DOHH2 (cell line): ENCODE measurements around the gene ARID1B.

Source experiments
- H3F3A ChIP-seq: fragments of 200-600 bp; sonication (generic), shearing (Covaris generic); 2 replicates; pipeline ENCODE4 v1.6.0; 2016; ENCODE audit warnings: antibody characterized with exemption, mild to moderate bottlenecking; ENCODE audit not compliant: control insufficient read depth, insufficient read depth
- H3K27ac ChIP-seq: fragments of 200-600 bp; sonication (generic); 2 replicates; pipeline ENCODE4 v1.5.1; 2014; ENCODE audit warnings: low read depth, mild to moderate bottlenecking, low read length, moderate library complexity
- H3K27me3 ChIP-seq: fragments of 200-600 bp; sonication (generic); 2 replicates; pipeline ENCODE4 v1.6.1; 2014; ENCODE audit warnings: mild to moderate bottlenecking, low read length, mixed read lengths; ENCODE audit not compliant: control insufficient read depth
- H3K36me3 ChIP-seq: fragments of 200-600 bp; sonication (generic); 2 replicates; pipeline ENCODE4 v1.6.1; 2014; ENCODE audit warnings: mild to moderate bottlenecking, low read length, moderate library complexity, mixed read lengths; ENCODE audit not compliant: control insufficient read depth
- H3K4me1 ChIP-seq: fragments of 200-600 bp; sonication (generic); 2 replicates; pipeline ENCODE4 v1.6.1; 2014; ENCODE audit warnings: mild to moderate bottlenecking, low read length, mixed read lengths; ENCODE audit not compliant: control insufficient read depth
- H3K4me2 ChIP-seq: fragments of 200-600 bp; sonication (generic); 2 replicates; pipeline ENCODE4 v1.6.0; 2014; ENCODE audit warnings: mild to moderate bottlenecking, low read length, moderate library complexity
- H3K4me3 ChIP-seq: fragments of 200-600 bp; sonication (generic); 2 replicates; pipeline ENCODE4 v1.5.1; 2014; ENCODE audit warnings: mild to moderate bottlenecking, low read length, mixed read lengths
- H3K79me2 ChIP-seq: fragments of 200-600 bp; sonication (generic); 2 replicates; pipeline ENCODE4 v1.6.1; 2014; ENCODE audit warnings: mild to moderate bottlenecking, low read length, mixed read lengths; ENCODE audit not compliant: control insufficient read depth
- H3K9me2 ChIP-seq: fragments of 200-600 bp; sonication (generic); replicated peaks from 2 replicates; pipeline ENCODE4 v1.6.1; 2014; ENCODE audit warnings: mild to moderate bottlenecking, low read length, mixed read lengths; ENCODE audit not compliant: control insufficient read depth
- H3K9me3 ChIP-seq: fragments of 200-600 bp; sonication (generic); 2 replicates; pipeline ENCODE4 v1.6.1; 2014; ENCODE audit warnings: antibody characterized with exemption, low read length, mixed read lengths; ENCODE audit not compliant: control insufficient read depth, insufficient read depth
- H4K20me1 ChIP-seq: fragments of 200-600 bp; sonication (generic); 2 replicates; pipeline ENCODE4 v1.6.0; 2014; ENCODE audit warnings: low read depth, mild to moderate bottlenecking, antibody characterized with exemption, low read length, moderate library complexity; ENCODE audit not compliant: control insufficient read depth, insufficient read depth
- CTCF ChIP-seq: fragments of 200-600 bp; sonication (generic); IDR thresholded peaks from one replicate; pipeline ENCODE4 v1.5.1; 2014; ENCODE audit warnings: antibody characterized with exemption, mild to moderate bottlenecking, low read depth, low read length; ENCODE audit not compliant: poor library complexity, severe bottlenecking
- EZH2phosphoT487 ChIP-seq: fragments of 200-600 bp; sonication (generic); IDR thresholded peaks from 2 replicates; pipeline ENCODE4 v1.6.1; 2017; ENCODE audit warnings: borderline replicate concordance, mild to moderate bottlenecking, antibody characterized with exemption, low read length, moderate library complexity, mixed read lengths

ARID1B gene

GRCh38 chr6:156731396-156731795, 45.8 kb upstream of the ARID1B start:
- H3K4me3 ChIP-seq = no peak overlapping the region
- no peak overlapping the region for H3K4me2 ChIP-seq
- no peak for TF ChIP-seq EZH2phosphoT487
- TF ChIP-seq CTCF = no peak
- no peaks in the 10 kb centered on the region for H4K20me1 ChIP-seq
- H3K36me3 ChIP-seq = no peaks in the 10 kb centered on the region
- H3K27ac ChIP-seq = no peak overlapping the region
- H3K27me3 ChIP-seq = no peaks in the 10 kb centered on the region
- H3K9me3 ChIP-seq = no peaks in the 10 kb centered on the region
- H3K4me1 ChIP-seq = peaks cover 61% of the 10 kb centered on the region
- no peaks in the 10 kb centered on the region for H3K79me2 ChIP-seq
- no peaks in the 10 kb centered on the region for H3K9me2 ChIP-seq
- H3F3A ChIP-seq = peaks cover 12% of the 10 kb centered on the region

GRCh38 chr6:156735751-156736150, 41.4 kb upstream of the ARID1B start:
- TF ChIP-seq CTCF = no peak
- no peak for TF ChIP-seq EZH2phosphoT487
- H3K27ac ChIP-seq = no peak overlapping the region
- peaks cover 35% of the 10 kb centered on the region for H3K4me1 ChIP-seq
- no peak overlapping the region for H3K4me2 ChIP-seq
- H3F3A ChIP-seq = peaks cover 16% of the 10 kb centered on the region
- H3K9me3 ChIP-seq = peaks cover 8% of the 10 kb centered on the region
- no peak overlapping the region for H3K4me3 ChIP-seq
- no peaks in the 10 kb centered on the region; the same call in 1 of the 2 replicates for H3K36me3 ChIP-seq
- H3K79me2 ChIP-seq = no peaks in the 10 kb centered on the region
- no peaks in the 10 kb centered on the region for H4K20me1 ChIP-seq
- H3K27me3 ChIP-seq = no peaks in the 10 kb centered on the region
- no peaks in the 10 kb centered on the region for H3K9me2 ChIP-seq

- no peak overlapping the region for H3K27ac ChIP-seq
- H3K27me3 ChIP-seq = no peaks in the 10 kb centered on the region
- H3K9me3 ChIP-seq = peaks cover 14% of the 10 kb centered on the region
- no peaks in the 10 kb centered on the region for H4K20me1 ChIP-seq
- peaks cover 4% of the 10 kb centered on the region for H3K36me3 ChIP-seq
- no peaks in the 10 kb centered on the region for H3K79me2 ChIP-seq
- no peaks in the 10 kb centered on the region for H3K9me2 ChIP-seq
- H3K4me1 ChIP-seq = peaks cover 14% of the 10 kb centered on the region
- H3F3A ChIP-seq = peaks cover 4% of the 10 kb centered on the region; the same call in 1 of the 2 replicates
- no peak overlapping the region for H3K4me2 ChIP-seq
- no peak for TF ChIP-seq EZH2phosphoT487
- TF ChIP-seq CTCF = no peak
- no peak overlapping the region for H3K4me3 ChIP-seq
These were observed 36.6 kb upstream of the ARID1B start for GRCh38 chr6:156740604-156741003.
